Stomach smooth muscle (tissue), 2 donors: ENCODE measurements around the gene WDR31.
"Not testable (repeated sequence)": the region's sequence is repeated elsewhere in the genome, so short reads cannot be mapped to it uniquely, and the experiment has no call there.

ENCODE experiments used
- H3K27ac ChIP-seq: one replicate; pipeline ENCODE4 v1.7.0; 2013; ENCODE audit warnings: mild to moderate bottlenecking, low read length, inconsistent platforms
- H3K27me3 ChIP-seq, 2 donors: one replicate each; pipeline ENCODE4 v1.7.0; 2013; ENCODE audit warnings: low read length in 2 of 2; ENCODE audit not compliant: insufficient read depth in 2 of 2, control insufficient read depth in 1 of 2
- H3K36me3 ChIP-seq, 2 donors: one replicate each; pipeline ENCODE4 v1.7.0; 2013; ENCODE audit warnings: low read length in 2 of 2; ENCODE audit not compliant: control insufficient read depth in 2 of 2, insufficient read depth in 2 of 2
- H3K4me1 ChIP-seq: one replicate; pipeline ENCODE4 v1.7.0; 2013; ENCODE audit warnings: low read length; ENCODE audit not compliant: control insufficient read depth, insufficient read depth
- H3K4me3 ChIP-seq, 2 donors: one replicate each; pipeline ENCODE4 v1.7.0; 2013; ENCODE audit warnings: low read length in 2 of 2
- H3K9ac ChIP-seq, 2 donors: one replicate each; pipeline ENCODE4 v1.7.0; 2013; ENCODE audit warnings: low read length in 2 of 2, mild to moderate bottlenecking in 1 of 2
- H3K9me3 ChIP-seq, 2 donors: one replicate each; pipeline ENCODE4 v1.7.0; 2013; ENCODE audit warnings: low read length in 2 of 2; ENCODE audit not compliant: control insufficient read depth in 2 of 2
- donor health status: healthy.
- donor health status: Pancreatic carcinoma.

WDR31 gene

GRCh38 chr9:113309204-113309813, 30.8 kb downstream of the WDR31 start:
- Histone ChIP-seq H3K27ac (no peak overlapping the region), H3K4me1 (no peaks in the 10 kb centered on the region)

GRCh38 chr9:113307396-113307975, 32.6 kb downstream of the WDR31 start:
- Histone ChIP-seq H3K9me3 (no peaks in the 10 kb centered on the region), H3K9ac (no peak overlapping the region), H3K4me3 (no peak overlapping the region), H3K27ac (no peak overlapping the region), H3K36me3 (no peaks in the 10 kb centered on the region), H3K27me3 (peaks cover 0 to 2% of the 10 kb centered on the region in 2 donors), H3K4me1 (no peaks in the 10 kb centered on the region)

More at GRCh38 chr9:113309204-113309813, 30.8 kb downstream of the WDR31 start:
- Histone ChIP-seq H3K27me3 (no peaks in the 10 kb centered on the region), H3K9ac (no peak overlapping the region), H3K36me3 (no peaks in the 10 kb centered on the region), H3K4me3 (no peak overlapping the region), H3K9me3 (no peaks in the 10 kb centered on the region)

GRCh38 chr9:113306566-113306965, 33.5 kb downstream of the WDR31 start:
- Histone ChIP-seq H3K27me3 (peaks cover 0 to 2% of the 10 kb centered on the region in 2 donors), H3K27ac (no peak overlapping the region), H3K4me3 (no peak overlapping the region), H3K9me3 (no peaks in the 10 kb centered on the region), H3K4me1 (no peaks in the 10 kb centered on the region), H3K9ac (no peak overlapping the region), H3K36me3 (no peaks in the 10 kb centered on the region)

- Histone ChIP-seq H3K9ac (no peak within 1 kb of the TSS), H3K36me3 (no peaks in the 10 kb centered on the region), H3K4me3 (no peak within 1 kb of the TSS), H3K4me1 (no peaks in the 10 kb centered on the region), H3K9me3 (no peaks in the 10 kb centered on the region), H3K27me3 (peaks cover 0 to 2% of the 10 kb centered on the region in 2 donors), H3K27ac (no peak within 1 kb of the TSS)
Observed at GRCh38 chr9:113302792-113303418, 37.2 kb downstream of the WDR31 start, which contains the start of gene RNF183. Gene RNF183 (minus strand): TSS chr9:113303376. CDS start chr9:113298184, 5,192 bp downstream.

- Histone ChIP-seq H3K4me1 (no peaks in the 10 kb centered on the region), H3K9ac (no peak overlapping the region), H3K9me3 (no peaks in the 10 kb centered on the region), H3K36me3 (no peaks in the 10 kb centered on the region), H3K27ac (no peak overlapping the region), H3K4me3 (no peak overlapping the region), H3K27me3 (peaks cover 0 to 2% of the 10 kb centered on the region in 2 donors)
Observed at GRCh38 chr9:113301548-113301947, 38.5 kb downstream of the WDR31 start.

- Histone ChIP-seq H3K27ac (no peak overlapping the region), H3K9ac (no peak overlapping the region)
Observed at GRCh38 chr9:113299800-113300292, 40.2 kb downstream of the WDR31 start.

GRCh38 chr9:113298924-113299770, 40.9 kb downstream of the WDR31 start:
- Histone ChIP-seq H3K36me3 (no peaks in the 10 kb centered on the region), H3K4me1 (no peaks in the 10 kb centered on the region), H3K9ac (no peak overlapping the region)

More at GRCh38 chr9:113299800-113300292, 40.2 kb downstream of the WDR31 start:
- Histone ChIP-seq H3K4me1 (no peaks in the 10 kb centered on the region), H3K9me3 (no peaks in the 10 kb centered on the region), H3K4me3 (no peak overlapping the region), H3K36me3 (no peaks in the 10 kb centered on the region), H3K27me3 (peaks cover 0 to 2% of the 10 kb centered on the region in 2 donors)

GRCh38 chr9:113298311-113298710, 41.8 kb downstream of the WDR31 start:
- Histone ChIP-seq H3K36me3 (peaks cover under 1 to 1% of the 10 kb centered on the region in 2 donors), H3K9ac (no peak overlapping the region), H3K27ac (no peak overlapping the region), H3K4me1 (no peaks in the 10 kb centered on the region), H3K9me3 (no peaks in the 10 kb centered on the region), H3K4me3 (no peak overlapping the region), H3K27me3 (peaks cover 0 to 2% of the 10 kb centered on the region in 2 donors)

More at GRCh38 chr9:113298924-113299770, 40.9 kb downstream of the WDR31 start:
- no peak overlapping the region for H3K4me3 ChIP-seq
- no peaks in the 10 kb centered on the region for H3K9me3 ChIP-seq
- H3K27me3 ChIP-seq = peaks cover 0 to 2% of the 10 kb centered on the region in 2 donors
- no peak overlapping the region for H3K27ac ChIP-seq

- no peaks in the 10 kb centered on the region for H3K9me3 ChIP-seq
Observed at GRCh38 chr9:113296796-113297558, 43.1 kb downstream of the WDR31 start.

GRCh38 chr9:113296247-113296646, 43.8 kb downstream of the WDR31 start:
- not testable (repeated sequence) for H3K9ac ChIP-seq, H3K4me1 ChIP-seq, H3K9me3 ChIP-seq, H3K27ac ChIP-seq, H3K4me3 ChIP-seq, H3K27me3 ChIP-seq
- peaks cover 11 to 14% of the 10 kb centered on the region in 2 donors for H3K36me3 ChIP-seq

More at GRCh38 chr9:113296796-113297558, 43.1 kb downstream of the WDR31 start:
- H3K27me3 ChIP-seq = no peaks in the 10 kb centered on the region
- no peak overlapping the region for H3K27ac ChIP-seq
- no peak overlapping the region for H3K9ac ChIP-seq
- no peak overlapping the region for H3K4me3 ChIP-seq
- no peaks in the 10 kb centered on the region for H3K4me1 ChIP-seq
- H3K36me3 ChIP-seq = peaks cover 5 to 8% of the 10 kb centered on the region in 2 donors
